ENCODE results near the gene SYNE1.
"Not testable (repeated sequence)": the region's sequence is repeated elsewhere in the genome, so short reads cannot be mapped to it uniquely, and the experiment has no call there.

SYNE1 gene

DNA sequence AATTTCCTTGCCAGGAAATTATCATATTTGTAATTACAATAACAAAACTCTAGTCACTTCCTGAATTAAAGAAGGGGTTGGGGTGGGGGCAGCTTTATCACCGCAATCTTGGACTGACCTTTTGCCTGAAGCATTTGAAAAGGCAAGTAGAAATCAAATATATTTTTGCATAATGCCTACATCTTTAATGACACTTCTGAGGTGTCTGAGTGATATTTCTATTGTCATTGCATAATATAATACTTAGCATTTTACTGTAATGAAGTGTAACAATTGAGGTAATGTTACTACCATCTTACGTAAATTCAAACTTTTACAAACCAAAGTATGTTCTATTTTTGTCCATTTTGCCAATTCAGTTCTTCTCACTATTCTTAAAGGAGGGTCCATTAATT is 65.2 kb downstream of the SYNE1 start:
- no peaks in the 10 kb centered on the region for H3K9me3 ChIP-seq (ENCODE audit: control insufficient read depth, low read length)
- H3K4me1 ChIP-seq (ENCODE audit: control insufficient read depth, insufficient read depth, low read length): no peaks in the 10 kb centered on the region
- no peak overlapping the region for H3K27ac ChIP-seq (ENCODE audit: insufficient read depth, low read depth, low read length, poor library complexity, severe bottlenecking)
- 83 to 92% methylated on average over 1 of the region's 2 CpGs for WGBS, 2 experiments
- H3K27me3 ChIP-seq (ENCODE audit: control insufficient read depth, insufficient read depth, low read length, poor library complexity, severe bottlenecking): no peaks in the 10 kb centered on the region
- no peak overlapping the region for H3K4me3 ChIP-seq (ENCODE audit: insufficient read depth, low read depth, low read length)
- H3K36me3 ChIP-seq (ENCODE audit: control insufficient read depth, insufficient read depth, low read length): no peaks in the 10 kb centered on the region

GRCh38 chr6:152571089-152571488 is 66.1 kb downstream of the SYNE1 start:
- no peak overlapping the region for H3K27ac ChIP-seq (ENCODE audit: insufficient read depth, low read depth, low read length, poor library complexity, severe bottlenecking)

GRCh38 chr6:152566103-152566875 is 70.9 kb downstream of the SYNE1 start:
- Histone ChIP-seq H3K27me3 (ENCODE audit: control insufficient read depth, insufficient read depth, low read length, poor library complexity, severe bottlenecking) (no peaks in the 10 kb centered on the region), H3K4me3 (ENCODE audit: insufficient read depth, low read depth, low read length) (no peak overlapping the region), H3K4me1 (ENCODE audit: control insufficient read depth, insufficient read depth, low read length) (no peaks in the 10 kb centered on the region), H3K9me3 (ENCODE audit: control insufficient read depth, low read length) (no peaks in the 10 kb centered on the region), H3K36me3 (ENCODE audit: control insufficient read depth, insufficient read depth, low read length) (no peaks in the 10 kb centered on the region), H3K27ac (ENCODE audit: insufficient read depth, low read depth, low read length, poor library complexity, severe bottlenecking) (no peak overlapping the region)
- 82 to 88% methylated on average over 7 of the region's 7 CpGs for WGBS, 2 experiments

More at GRCh38 chr6:152571089-152571488, 66.1 kb downstream of the SYNE1 start:
- no peaks in the 10 kb centered on the region for H3K27me3 ChIP-seq (ENCODE audit: control insufficient read depth, insufficient read depth, low read length, poor library complexity, severe bottlenecking)
- no peaks in the 10 kb centered on the region for H3K36me3 ChIP-seq (ENCODE audit: control insufficient read depth, insufficient read depth, low read length)
- H3K4me3 ChIP-seq (ENCODE audit: insufficient read depth, low read depth, low read length): no peak overlapping the region
- no peaks in the 10 kb centered on the region for H3K9me3 ChIP-seq (ENCODE audit: control insufficient read depth, low read length)
- H3K4me1 ChIP-seq (ENCODE audit: control insufficient read depth, insufficient read depth, low read length): no peaks in the 10 kb centered on the region
- whole genome bisulfite sequencing, 2 experiments: no CpG with 5 or more reads among the region's 1 CpG

- no peaks in the 10 kb centered on the region for H3K27me3 ChIP-seq (ENCODE audit: control insufficient read depth, insufficient read depth, low read length, poor library complexity, severe bottlenecking)
- no peak overlapping the region for H3K27ac ChIP-seq (ENCODE audit: insufficient read depth, low read depth, low read length, poor library complexity, severe bottlenecking)
- no peaks in the 10 kb centered on the region for H3K36me3 ChIP-seq (ENCODE audit: control insufficient read depth, insufficient read depth, low read length)
- 78 to 79% methylated on average over 4 of the region's 5 CpGs for WGBS, 2 experiments
- no peak overlapping the region for H3K4me3 ChIP-seq (ENCODE audit: insufficient read depth, low read depth, low read length)
- no peaks in the 10 kb centered on the region for H3K9me3 ChIP-seq (ENCODE audit: control insufficient read depth, low read length)
- no peaks in the 10 kb centered on the region for H3K4me1 ChIP-seq (ENCODE audit: control insufficient read depth, insufficient read depth, low read length)
Measured at GRCh38 chr6:152563177-152563576, 74.0 kb downstream of the SYNE1 start.

DNA sequence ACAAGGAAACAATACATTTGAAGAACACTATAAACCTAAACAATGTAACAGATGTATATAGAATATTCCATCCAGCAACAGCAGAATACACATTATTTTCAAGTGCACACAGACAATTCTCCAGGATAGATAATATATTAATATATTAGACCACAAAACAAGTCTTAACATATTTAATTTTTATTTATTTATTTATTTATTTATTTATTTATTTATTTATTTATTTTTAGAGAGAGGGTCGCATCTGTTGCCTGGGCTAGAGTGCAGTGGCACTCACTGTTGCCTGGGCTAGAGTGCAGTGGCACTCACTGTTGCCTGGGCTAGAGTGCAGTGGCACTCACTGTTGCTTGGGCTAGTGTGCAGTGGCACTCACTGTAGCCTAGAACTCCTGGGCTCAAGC is 78.4 kb downstream of the SYNE1 start:
- not testable (repeated sequence) for H3K27ac ChIP-seq (ENCODE audit: insufficient read depth, low read depth, low read length, poor library complexity, severe bottlenecking); H3K9me3 ChIP-seq (ENCODE audit: control insufficient read depth, low read length); H3K36me3 ChIP-seq (ENCODE audit: control insufficient read depth, insufficient read depth, low read length); H3K4me3 ChIP-seq (ENCODE audit: insufficient read depth, low read depth, low read length); H3K4me1 ChIP-seq (ENCODE audit: control insufficient read depth, insufficient read depth, low read length); H3K27me3 ChIP-seq (ENCODE audit: control insufficient read depth, insufficient read depth, low read length, poor library complexity, severe bottlenecking)
- WGBS, 2 experiments: 92% methylated on average over 1 of the region's 1 CpG

- Histone ChIP-seq H3K27me3 (ENCODE audit: control insufficient read depth, insufficient read depth, low read length, poor library complexity, severe bottlenecking) (no peaks in the 10 kb centered on the region), H3K9me3 (ENCODE audit: control insufficient read depth, low read length) (no peaks in the 10 kb centered on the region), H3K27ac (ENCODE audit: insufficient read depth, low read depth, low read length, poor library complexity, severe bottlenecking) (no peak overlapping the region), H3K4me3 (ENCODE audit: insufficient read depth, low read depth, low read length) (no peak overlapping the region), H3K4me1 (ENCODE audit: control insufficient read depth, insufficient read depth, low read length) (no peaks in the 10 kb centered on the region), H3K36me3 (ENCODE audit: control insufficient read depth, insufficient read depth, low read length) (no peaks in the 10 kb centered on the region)
- WGBS, 2 experiments: 85 to 100% methylated on average over 1 of the region's 1 CpG
Measured at GRCh38 chr6:152557502-152557901, 79.7 kb downstream of the SYNE1 start.

DNA sequence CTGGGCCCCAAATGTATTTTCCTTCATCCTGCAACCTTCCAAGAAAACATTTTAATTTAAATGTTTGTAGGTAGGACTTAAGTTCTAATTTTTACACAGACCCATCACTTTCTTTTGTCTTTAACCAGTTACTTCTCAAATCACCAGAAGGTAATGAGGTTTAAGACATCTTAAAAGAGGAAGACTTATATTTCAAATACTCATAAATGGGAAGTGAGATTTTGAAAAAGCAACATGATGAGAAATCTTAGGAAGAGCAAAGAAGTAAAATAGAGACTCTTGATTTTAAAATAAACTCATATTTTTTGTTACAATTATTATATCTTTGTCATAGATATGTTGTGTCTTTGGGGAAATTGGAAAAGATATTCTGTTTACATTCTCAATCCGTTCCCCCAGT is 82.3 kb downstream of the SYNE1 start:
- no peak overlapping the region for H3K4me3 ChIP-seq (ENCODE audit: insufficient read depth, low read depth, low read length)
- H3K9me3 ChIP-seq (ENCODE audit: control insufficient read depth, low read length): no peaks in the 10 kb centered on the region
- H3K36me3 ChIP-seq (ENCODE audit: control insufficient read depth, insufficient read depth, low read length): no peaks in the 10 kb centered on the region
- H3K27ac ChIP-seq (ENCODE audit: insufficient read depth, low read depth, low read length, poor library complexity, severe bottlenecking): no peak overlapping the region
- H3K27me3 ChIP-seq (ENCODE audit: control insufficient read depth, insufficient read depth, low read length, poor library complexity, severe bottlenecking): no peaks in the 10 kb centered on the region
- H3K4me1 ChIP-seq (ENCODE audit: control insufficient read depth, insufficient read depth, low read length): no peaks in the 10 kb centered on the region
- no CpG with 5 or more reads among the region's 1 CpG for WGBS, 2 experiments

GRCh38 chr6:152552616-152553209 is 84.4 kb downstream of the SYNE1 start:
- no peaks in the 10 kb centered on the region for H3K27me3 ChIP-seq (ENCODE audit: control insufficient read depth, insufficient read depth, low read length, poor library complexity, severe bottlenecking)
- H3K9me3 ChIP-seq (ENCODE audit: control insufficient read depth, low read length): no peaks in the 10 kb centered on the region
- no peak overlapping the region for H3K27ac ChIP-seq (ENCODE audit: insufficient read depth, low read depth, low read length, poor library complexity, severe bottlenecking)
- H3K4me3 ChIP-seq (ENCODE audit: insufficient read depth, low read depth, low read length): no peak overlapping the region
- H3K4me1 ChIP-seq (ENCODE audit: control insufficient read depth, insufficient read depth, low read length): no peaks in the 10 kb centered on the region
- WGBS, 2 experiments: 41 to 44% methylated on average over 8 of the region's 9 CpGs
- H3K36me3 ChIP-seq (ENCODE audit: control insufficient read depth, insufficient read depth, low read length): no peaks in the 10 kb centered on the region

GRCh38 chr6:152543519-152543918 is 93.6 kb downstream of the SYNE1 start:
- Histone ChIP-seq H3K27me3 (ENCODE audit: control insufficient read depth, insufficient read depth, low read length, poor library complexity, severe bottlenecking) (no peaks in the 10 kb centered on the region), H3K27ac (ENCODE audit: insufficient read depth, low read depth, low read length, poor library complexity, severe bottlenecking) (no peak overlapping the region), H3K9me3 (ENCODE audit: control insufficient read depth, low read length) (no peaks in the 10 kb centered on the region), H3K36me3 (ENCODE audit: control insufficient read depth, insufficient read depth, low read length) (no peaks in the 10 kb centered on the region), H3K4me1 (ENCODE audit: control insufficient read depth, insufficient read depth, low read length) (no peaks in the 10 kb centered on the region), H3K4me3 (ENCODE audit: insufficient read depth, low read depth, low read length) (no peak overlapping the region)
- WGBS, 2 experiments: 90 to 92% methylated on average over 2 of the region's 2 CpGs

- H3K27me3 ChIP-seq (ENCODE audit: control insufficient read depth, insufficient read depth, low read length, poor library complexity, severe bottlenecking): no peaks in the 10 kb centered on the region
- no peak overlapping the region for H3K4me3 ChIP-seq (ENCODE audit: insufficient read depth, low read depth, low read length)
- H3K36me3 ChIP-seq (ENCODE audit: control insufficient read depth, insufficient read depth, low read length): no peaks in the 10 kb centered on the region
- WGBS, 2 experiments: 93 to 94% methylated on average over 1 to 2 of the region's 2 CpGs
- H3K9me3 ChIP-seq (ENCODE audit: control insufficient read depth, low read length): no peaks in the 10 kb centered on the region
- no peak overlapping the region for H3K27ac ChIP-seq (ENCODE audit: insufficient read depth, low read depth, low read length, poor library complexity, severe bottlenecking)
- no peaks in the 10 kb centered on the region for H3K4me1 ChIP-seq (ENCODE audit: control insufficient read depth, insufficient read depth, low read length)
Measured at GRCh38 chr6:152540381-152540780, 96.8 kb downstream of the SYNE1 start.
